Smooth muscle cell (in vitro differentiated cells): Measurements from ENCODE around the gene DNAH11. TPM values are rescaled to one million over a fixed set of nuclear protein-coding genes. Genes with fewer than 3 reads are reported as not detected.

Experiments used
- DNase-seq: peaks from one replicate; lab custom pipeline; 2025; ENCODE audit not compliant: unreplicated experiment; lab: John Stamatoyannopoulos, UW
- H2AFZ ChIP-seq: fragments of 200-600 bp; sonication (generic); 2 replicates; pipeline ENCODE4 v1.6.0; 2016; ENCODE audit warnings: antibody characterized with exemption, low read depth, mild to moderate bottlenecking
- H3F3A ChIP-seq: fragments of 200-600 bp; sonication (generic); 2 replicates; pipeline ENCODE4 v1.6.0; 2017; ENCODE audit warnings: antibody characterized with exemption, low read depth
- H3K27ac ChIP-seq: fragments of 200-600 bp; sonication (generic); 2 replicates; pipeline ENCODE4 v1.5.1; 2016; ENCODE audit warnings: low read depth, mild to moderate bottlenecking
- H3K27me3 ChIP-seq: fragments of 200-600 bp; sonication (generic); 2 replicates; pipeline ENCODE4 v1.6.1; 2016; ENCODE audit warnings: low read depth, mild to moderate bottlenecking
- H3K36me3 ChIP-seq: fragments of 200-600 bp; sonication (generic); 2 replicates; pipeline ENCODE4 v1.5.1; 2016; ENCODE audit warnings: low read depth
- H3K4me1 ChIP-seq: fragments of 200-600 bp; sonication (generic); 2 replicates; pipeline ENCODE4 v1.5.1; 2016; ENCODE audit warnings: low read depth
- H3K4me2 ChIP-seq: fragments of 200-600 bp; sonication (generic); 2 replicates; pipeline ENCODE4 v1.6.0; 2016; ENCODE audit warnings: mild to moderate bottlenecking
- H3K4me3 ChIP-seq: fragments of 200-600 bp; sonication (generic); 2 replicates; pipeline ENCODE4 v1.5.1; 2016; ENCODE audit warnings: mild to moderate bottlenecking
- H3K79me2 ChIP-seq: fragments of 200-600 bp; sonication (generic); 2 replicates; pipeline ENCODE4 v1.6.0; 2016; ENCODE audit warnings: low read depth, mild to moderate bottlenecking
- H3K9ac ChIP-seq: fragments of 200-600 bp; sonication (generic); 2 replicates; pipeline ENCODE4 v1.6.0; 2016; ENCODE audit warnings: low read depth
- H3K9me3 ChIP-seq: fragments of 200-600 bp; sonication (generic); replicated peaks from 2 replicates; pipeline ENCODE4 v1.5.1; 2016; ENCODE audit warnings: low read depth
- H4K20me1 ChIP-seq: fragments of 200-600 bp; sonication (generic); 2 replicates; pipeline ENCODE4 v1.6.0; 2016; ENCODE audit warnings: low read depth
- CTCF ChIP-seq: fragments of 200-600 bp; sonication (generic); IDR thresholded peaks from 2 replicates; pipeline ENCODE4 v1.5.1; 2017; ENCODE audit warnings: borderline replicate concordance, mild to moderate bottlenecking, antibody characterized with exemption; ENCODE audit not compliant: insufficient read depth, poor library complexity, severe bottlenecking
- WGBS: methylation state at CpG from one replicate; pipeline ENCODE4 v1.1.7; 2016; ENCODE audit warnings: low lambda C conversion rate; 5-methylcytosine and 5-hydroxymethylcytosine counted together
- polyA plus RNA-seq: library from polyadenylated mRNA; unstranded; fragments of >200 nt; fragmentation: Nextera tagmentation; extraction: Ambion mirVana; gene quantifications from 2 replicates; pipeline ENCODE4 v1.2.1, GENCODE V29; 2016
- total RNA-seq: library from RNA; depleted of rRNA; stranded (reverse); fragments of >200 nt; gene quantifications from 2 replicates; pipeline ENCODE4 v1.2.3, GENCODE V29; 2014

Gene DNAH11
- total and polyA plus RNA-seq, 2 experiments from 2014 or later, result 0.22 to 0.63 TPM

- Histone ChIP-seq H3K9ac (no peak overlapping the region), H3K4me1 (no peaks in the 10 kb centered on the region), H3K27me3 (no peaks in the 10 kb centered on the region), H3K79me2 (no peaks in the 10 kb centered on the region), H2AFZ (no peak overlapping the region), H3K36me3 (no peaks in the 10 kb centered on the region), H3K4me3 (no peak overlapping the region), H3K9me3 (no peaks in the 10 kb centered on the region), H3F3A (no peaks in the 10 kb centered on the region), H3K4me2 (no peak overlapping the region), H3K27ac (no peak overlapping the region), H4K20me1 (no peaks in the 10 kb centered on the region)
- WGBS, result 86% methylated on average over 4 of the region's 4 CpGs
- DNase-seq, result no peak
- TF ChIP-seq CTCF, result no peak
These were observed 93.9 kb downstream of the DNAH11 start for GRCh38 chr7:21636694-21637093.

GRCh38 chr7:21639206-21639868, 96.5 kb downstream of the DNAH11 start:
- 91% methylated on average over 3 of the region's 3 CpGs for WGBS
- TF ChIP-seq CTCF, result no peak
- no peak overlapping the region for H3K9ac ChIP-seq
- no peaks in the 10 kb centered on the region for H3K9me3 ChIP-seq
- no peaks in the 10 kb centered on the region for H3K79me2 ChIP-seq
- no peak overlapping the region for H3K27ac ChIP-seq
- no peaks in the 10 kb centered on the region for H3K27me3 ChIP-seq
- DNase-seq, result no peak
- no peaks in the 10 kb centered on the region for H4K20me1 ChIP-seq
- no peak overlapping the region for H2AFZ ChIP-seq
- H3K4me1 ChIP-seq, result no peaks in the 10 kb centered on the region
- no peaks in the 10 kb centered on the region for H3F3A ChIP-seq
- no peaks in the 10 kb centered on the region for H3K36me3 ChIP-seq
- no peak overlapping the region for H3K4me3 ChIP-seq
- H3K4me2 ChIP-seq, result no peak overlapping the region

GRCh38 chr7:21640105-21640504, 97.3 kb downstream of the DNAH11 start:
- Histone ChIP-seq H3F3A (no peaks in the 10 kb centered on the region), H3K36me3 (no peaks in the 10 kb centered on the region), H2AFZ (no peak overlapping the region), H3K9me3 (no peaks in the 10 kb centered on the region), H3K4me3 (no peak overlapping the region), H3K27ac (no peak overlapping the region), H3K4me1 (no peaks in the 10 kb centered on the region), H3K27me3 (no peaks in the 10 kb centered on the region), H3K9ac (no peak overlapping the region), H3K79me2 (no peaks in the 10 kb centered on the region), H4K20me1 (no peaks in the 10 kb centered on the region), H3K4me2 (no peak overlapping the region)
- no peak for DNase-seq
- TF ChIP-seq CTCF, result no peak
- 89% methylated on average over 2 of the region's 2 CpGs for WGBS

GRCh38 chr7:21641546-21641945, 98.7 kb downstream of the DNAH11 start:
- Histone ChIP-seq H3K9ac (no peak overlapping the region), H3K36me3 (no peaks in the 10 kb centered on the region), H3K4me1 (no peaks in the 10 kb centered on the region), H4K20me1 (no peaks in the 10 kb centered on the region), H3K79me2 (no peaks in the 10 kb centered on the region), H3F3A (no peaks in the 10 kb centered on the region), H3K27ac (peak overlapping the region; percentile 50), H3K27me3 (no peaks in the 10 kb centered on the region), H2AFZ (no peak overlapping the region), H3K4me2 (no peak overlapping the region), H3K4me3 (no peak overlapping the region), H3K9me3 (no peaks in the 10 kb centered on the region)
- TF ChIP-seq CTCF, result no peak
- WGBS, result 31% methylated on average over 4 of the region's 4 CpGs
- no peak for DNase-seq
